ENCODE measurements around the gene RBM6. TPM values are rescaled to one million over a fixed set of nuclear protein-coding genes. Genes with fewer than 3 reads are reported as not detected.
A peak's percentile ranks its signal among the peaks of the same experiment; 100 is the strongest.
"Not testable (repeated sequence)": the region's sequence is repeated elsewhere in the genome, so short reads cannot be mapped to it uniquely, and the experiment has no call there.

Gene RBM6
- total RNA-seq, 2 donors from 2014 or later, result 75.5 to 88.4 TPM

DNA sequence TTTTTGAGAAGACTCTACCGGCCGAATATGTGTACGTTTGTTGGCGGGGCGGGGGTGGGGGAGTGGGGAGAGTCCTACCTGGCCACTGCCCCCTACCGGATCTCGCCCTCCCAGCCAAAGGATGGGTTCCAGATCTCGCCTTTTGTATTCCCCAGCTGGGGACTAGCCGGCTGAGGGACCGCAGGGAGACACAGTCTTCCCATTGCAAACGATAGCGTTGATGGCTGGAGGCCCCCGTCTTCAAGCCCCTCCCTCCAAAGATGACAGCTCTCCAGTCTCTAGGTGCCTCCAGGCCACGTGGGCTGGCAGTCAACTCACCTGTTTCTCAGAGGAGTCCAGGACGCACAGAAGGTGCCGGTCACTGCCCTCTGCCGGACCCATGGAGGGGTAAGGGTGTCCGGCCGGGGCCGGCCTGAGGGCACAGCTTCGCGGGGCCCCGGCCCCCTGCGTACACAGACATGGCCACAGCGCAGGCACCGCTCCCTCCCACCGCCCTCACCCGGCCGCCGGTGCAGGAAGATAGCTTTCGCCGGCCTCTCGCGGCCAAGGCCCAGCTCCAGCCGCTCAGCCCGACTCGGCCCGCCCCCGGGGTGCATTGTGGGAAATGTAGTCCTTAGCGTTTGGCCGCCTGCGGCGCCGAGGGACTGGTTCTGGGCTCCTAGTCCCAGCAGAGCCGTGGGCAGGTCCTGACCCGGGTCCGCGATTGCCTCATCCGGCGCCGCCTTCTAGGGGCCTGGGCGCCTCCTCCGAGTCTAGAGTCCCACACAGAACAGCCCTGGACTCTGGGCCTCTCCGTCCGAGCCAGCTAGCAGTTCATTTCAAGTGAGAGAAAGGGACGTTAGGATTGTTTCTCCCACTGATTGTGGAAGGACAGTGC lies 10.4 kb upstream of the RBM6 start, which contains the start of gene MON1A:
Gene MON1A (minus strand): TSS at position 521 of the 877 bp plus-strand sequence. CDS start 16,465 bp downstream, outside the sequence.
- peak; percentile 97 for ATAC-seq (replicated peaks)
- peak within 1 kb of the TSS; percentile 94 for H3K27ac Mint-ChIP-seq
- H3K4me1 Mint-ChIP-seq, result peaks cover 7% of the 10 kb centered on the region
- H3K4me3 Mint-ChIP-seq, result peak within 1 kb of the TSS; percentile 88
- no peaks in the 10 kb centered on the region for H3K27me3 Mint-ChIP-seq
- no peaks in the 10 kb centered on the region for H3K36me3 Mint-ChIP-seq (ENCODE audit: low read depth)
- H3K9me3 Mint-ChIP-seq, result no peaks in the 10 kb centered on the region

DNA sequence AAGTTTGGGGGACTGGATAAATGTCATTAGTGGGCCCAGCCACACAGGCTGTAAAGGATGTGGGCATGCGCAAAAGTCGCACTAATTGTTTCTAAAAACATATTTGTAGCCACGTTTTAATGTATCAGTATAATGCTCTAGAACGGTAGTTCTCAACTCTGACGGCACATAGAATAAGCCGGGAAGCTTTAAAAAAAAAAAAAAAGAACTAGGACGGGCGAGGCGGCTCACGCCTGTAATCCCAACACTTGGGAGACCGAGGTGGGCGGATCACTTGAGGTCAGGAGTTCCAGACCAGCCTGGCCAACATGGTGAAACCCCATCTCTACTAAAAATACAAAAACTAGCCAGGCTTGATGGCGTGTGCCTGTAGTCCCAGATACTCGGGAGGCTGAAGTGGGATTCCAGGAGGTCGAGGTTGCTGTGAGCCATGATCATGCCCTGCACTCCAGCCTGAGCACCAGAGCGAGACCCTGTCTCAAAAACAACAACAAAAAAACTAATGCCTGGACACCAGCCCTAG lies 9.7 kb upstream of the RBM6 start:
- Mint-ChIP-seq H3K27ac (peak overlapping the region; percentile 94), H3K9me3 (no peaks in the 10 kb centered on the region), H3K4me3 (peak overlapping the region; percentile 88), H3K27me3 (no peaks in the 10 kb centered on the region), H3K4me1 (peaks cover 7% of the 10 kb centered on the region), H3K36me3 (ENCODE audit: low read depth) (no peaks in the 10 kb centered on the region)
- no peak for ATAC-seq (replicated peaks)

DNA sequence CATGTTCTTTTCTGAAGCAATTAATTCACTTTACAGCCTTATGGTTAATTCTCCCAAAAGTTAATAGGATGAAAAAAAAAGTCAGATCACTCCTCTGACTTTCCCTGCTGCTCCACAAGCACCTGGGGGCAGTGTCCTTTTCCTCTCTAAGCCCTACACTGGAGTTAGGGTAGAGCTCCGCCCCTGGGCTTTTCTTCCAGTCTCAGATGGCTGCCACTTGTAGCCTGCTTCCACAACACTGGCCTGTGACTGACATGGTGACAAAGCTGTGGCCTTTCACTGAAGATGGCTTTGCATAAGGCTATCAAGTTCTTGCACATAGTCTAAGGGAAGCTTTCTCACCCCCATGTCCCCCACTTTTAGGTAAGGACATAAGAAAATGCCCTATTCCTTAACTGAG lies 9.0 kb upstream of the RBM6 start:
- ATAC-seq (replicated peaks), result no peak
- Mint-ChIP-seq H3K27ac (peak overlapping the region; percentile 68), H3K4me1 (peaks cover 4% of the 10 kb centered on the region), H3K36me3 (ENCODE audit: low read depth) (no peaks in the 10 kb centered on the region), H3K4me3 (peak overlapping the region; percentile 88), H3K9me3 (no peaks in the 10 kb centered on the region), H3K27me3 (no peaks in the 10 kb centered on the region)

DNA sequence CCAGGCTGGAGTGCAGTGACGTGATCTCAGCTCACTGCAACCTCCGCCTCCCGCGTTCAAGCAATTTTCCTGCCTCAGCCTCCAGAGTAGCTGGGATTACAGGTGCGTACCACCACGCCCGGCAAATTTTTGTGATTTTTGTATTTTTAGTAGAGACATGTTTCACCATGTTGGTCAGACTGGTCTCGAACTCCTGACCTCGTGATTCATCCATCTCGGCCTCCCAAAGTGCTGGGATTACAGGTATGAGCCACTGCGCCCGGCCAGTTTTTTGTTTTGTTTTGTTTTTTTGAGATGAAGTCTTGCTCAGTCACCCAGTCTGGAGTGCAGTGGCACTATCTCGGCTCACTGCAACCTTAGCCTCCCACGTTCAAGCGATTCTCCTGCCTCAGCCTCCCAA lies 7.7 kb upstream of the RBM6 start:
- H3K4me1 Mint-ChIP-seq; H3K36me3 Mint-ChIP-seq (ENCODE audit: low read depth); H3K4me3 Mint-ChIP-seq; H3K27me3 Mint-ChIP-seq; ATAC-seq (replicated peaks); H3K9me3 Mint-ChIP-seq; H3K27ac Mint-ChIP-seq: not testable (repeated sequence)

DNA sequence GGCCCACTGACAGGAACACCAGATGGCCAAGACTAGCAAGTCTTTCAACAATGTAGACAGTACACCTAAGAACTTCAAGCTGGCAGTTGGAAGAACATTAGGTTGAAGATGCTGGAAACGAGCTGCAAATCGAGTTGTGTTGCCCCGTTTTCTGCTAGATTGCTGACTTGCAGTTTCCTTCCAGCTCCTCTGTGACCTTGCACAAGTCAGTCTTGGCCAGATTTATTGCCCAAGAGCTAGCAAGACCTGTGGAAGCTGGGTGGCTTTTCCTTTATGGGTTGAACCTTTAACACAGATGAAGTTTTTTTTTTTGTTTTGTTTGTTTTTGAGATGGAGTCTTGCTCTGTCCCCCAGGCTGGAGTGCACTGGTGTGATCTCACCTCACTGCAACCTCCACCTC lies 2.9 kb upstream of the RBM6 start:
- Mint-ChIP-seq H3K36me3 (ENCODE audit: low read depth) (peaks cover 14% of the 10 kb centered on the region), H3K27ac (no peak overlapping the region), H3K9me3 (no peaks in the 10 kb centered on the region), H3K27me3 (no peaks in the 10 kb centered on the region), H3K4me1 (no peaks in the 10 kb centered on the region), H3K4me3 (no peak overlapping the region)
- ATAC-seq (replicated peaks), result no peak

DNA sequence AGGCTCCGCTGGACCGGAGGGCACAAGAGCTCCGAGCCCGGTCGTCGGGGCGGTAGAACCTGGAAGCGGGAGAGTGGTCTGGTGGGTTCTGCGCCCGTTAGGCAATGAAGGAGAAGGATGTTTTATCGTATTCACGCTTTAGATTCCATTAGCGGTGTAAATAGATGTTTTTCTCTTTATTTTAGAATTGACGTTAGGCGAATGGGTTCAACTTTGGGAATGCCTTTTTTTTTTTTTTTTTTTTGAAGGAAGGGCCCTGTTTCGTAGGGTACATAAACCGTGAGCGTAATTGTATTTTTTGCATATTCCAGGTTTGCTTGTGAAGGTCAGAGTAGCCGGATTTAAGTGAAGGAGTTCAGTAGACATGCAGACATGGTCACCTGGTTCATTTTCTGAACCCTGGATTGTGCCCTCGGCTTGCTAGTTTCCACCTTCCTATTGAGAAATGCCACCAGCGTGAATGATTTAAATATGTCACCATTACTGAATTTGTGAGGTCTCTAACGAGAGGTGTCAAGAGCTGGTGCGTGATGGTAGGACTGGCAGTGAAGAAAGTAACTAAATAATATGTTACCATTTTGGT lies 808 bp downstream of the RBM6 start:
- H3K4me3 Mint-ChIP-seq, result peak overlapping the region; percentile 94
- peaks cover 11% of the 10 kb centered on the region for H3K4me1 Mint-ChIP-seq
- no peaks in the 10 kb centered on the region for H3K27me3 Mint-ChIP-seq
- H3K27ac Mint-ChIP-seq, result peak overlapping the region; percentile 95
- H3K36me3 Mint-ChIP-seq (ENCODE audit: low read depth), result peaks cover 44% of the 10 kb centered on the region
- no peak for ATAC-seq (replicated peaks)
- no peaks in the 10 kb centered on the region for H3K9me3 Mint-ChIP-seq

DNA sequence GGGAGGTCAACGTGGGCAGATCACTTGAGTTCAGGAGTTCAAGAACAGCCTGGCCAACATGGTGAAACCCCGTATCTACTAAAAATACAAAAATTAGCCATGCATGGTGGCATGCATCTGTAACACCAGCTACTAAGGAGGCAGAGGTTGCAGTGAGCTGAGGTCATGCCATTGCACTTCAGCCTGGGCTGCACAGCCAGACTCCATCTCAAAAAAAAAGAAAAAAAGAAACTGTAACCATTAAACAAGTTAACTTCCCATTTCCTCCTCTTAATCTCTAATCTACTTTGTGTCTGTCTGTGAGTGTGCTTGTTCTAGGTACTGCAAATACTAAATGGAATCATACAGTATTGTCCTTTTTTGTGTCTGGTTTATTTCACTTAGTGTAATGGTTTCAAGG lies 2.7 kb downstream of the RBM6 start:
- H3K9me3 Mint-ChIP-seq, result no peaks in the 10 kb centered on the region
- no peak overlapping the region for H3K27ac Mint-ChIP-seq
- no peak for ATAC-seq (replicated peaks)
- peaks cover 56% of the 10 kb centered on the region for H3K36me3 Mint-ChIP-seq (ENCODE audit: low read depth)
- no peaks in the 10 kb centered on the region for H3K27me3 Mint-ChIP-seq
- peak overlapping the region; percentile 49 for H3K4me3 Mint-ChIP-seq
- peaks cover 11% of the 10 kb centered on the region for H3K4me1 Mint-ChIP-seq

DNA sequence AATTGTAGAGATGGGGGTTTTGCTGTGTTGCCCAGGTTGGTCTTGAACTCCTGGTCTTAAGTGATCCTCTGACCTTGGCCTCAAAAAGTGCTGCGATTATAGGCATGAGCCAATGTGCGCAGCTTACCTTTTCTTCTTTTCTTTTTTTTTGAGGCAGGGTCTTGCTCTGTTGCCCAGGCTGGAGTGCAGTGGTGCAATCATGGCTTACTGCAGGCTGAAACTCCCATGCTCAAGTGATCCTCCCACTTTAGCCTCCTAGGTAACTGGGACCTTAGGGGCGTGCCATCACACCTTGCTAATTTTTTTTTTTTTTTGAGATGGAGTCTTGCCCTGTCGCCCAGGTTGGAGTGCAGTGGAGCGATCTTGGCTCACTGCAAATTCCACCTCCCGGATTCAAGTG lies 13.0 kb downstream of the RBM6 start:
- no peak overlapping the region for H3K4me3 Mint-ChIP-seq
- H3K4me1 Mint-ChIP-seq, result peaks cover 11% of the 10 kb centered on the region
- H3K36me3 Mint-ChIP-seq (ENCODE audit: low read depth), result peaks cover 12% of the 10 kb centered on the region
- no peak for ATAC-seq (replicated peaks)
- H3K9me3 Mint-ChIP-seq, result no peaks in the 10 kb centered on the region
- no peaks in the 10 kb centered on the region for H3K27me3 Mint-ChIP-seq
- no peak overlapping the region for H3K27ac Mint-ChIP-seq

DNA sequence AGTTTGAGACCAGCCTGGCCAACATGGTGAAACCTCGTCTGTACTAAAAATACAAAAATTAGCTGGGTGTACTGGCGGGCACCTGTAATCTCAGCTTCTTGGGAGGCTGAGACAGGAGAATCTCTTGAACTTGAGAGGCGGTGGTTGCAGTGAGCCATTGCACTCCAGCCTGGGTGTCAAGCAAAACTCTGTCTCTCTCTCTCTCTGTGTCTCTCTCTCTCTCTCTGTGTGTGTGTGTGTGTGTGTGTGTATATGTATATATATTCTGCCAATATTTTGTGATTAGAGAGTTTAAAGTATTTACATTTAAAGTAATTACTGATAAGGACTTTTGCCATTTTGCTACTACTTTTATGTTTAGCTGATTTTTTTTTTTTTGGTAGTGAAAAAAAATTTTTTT lies 15.7 kb downstream of the RBM6 start:
- ATAC-seq (replicated peaks), result no peak
- Mint-ChIP-seq H3K27me3 (no peaks in the 10 kb centered on the region), H3K36me3 (ENCODE audit: low read depth) (peaks cover 11% of the 10 kb centered on the region), H3K27ac (no peak overlapping the region), H3K9me3 (no peaks in the 10 kb centered on the region), H3K4me3 (no peak overlapping the region), H3K4me1 (peaks cover 12% of the 10 kb centered on the region)

DNA sequence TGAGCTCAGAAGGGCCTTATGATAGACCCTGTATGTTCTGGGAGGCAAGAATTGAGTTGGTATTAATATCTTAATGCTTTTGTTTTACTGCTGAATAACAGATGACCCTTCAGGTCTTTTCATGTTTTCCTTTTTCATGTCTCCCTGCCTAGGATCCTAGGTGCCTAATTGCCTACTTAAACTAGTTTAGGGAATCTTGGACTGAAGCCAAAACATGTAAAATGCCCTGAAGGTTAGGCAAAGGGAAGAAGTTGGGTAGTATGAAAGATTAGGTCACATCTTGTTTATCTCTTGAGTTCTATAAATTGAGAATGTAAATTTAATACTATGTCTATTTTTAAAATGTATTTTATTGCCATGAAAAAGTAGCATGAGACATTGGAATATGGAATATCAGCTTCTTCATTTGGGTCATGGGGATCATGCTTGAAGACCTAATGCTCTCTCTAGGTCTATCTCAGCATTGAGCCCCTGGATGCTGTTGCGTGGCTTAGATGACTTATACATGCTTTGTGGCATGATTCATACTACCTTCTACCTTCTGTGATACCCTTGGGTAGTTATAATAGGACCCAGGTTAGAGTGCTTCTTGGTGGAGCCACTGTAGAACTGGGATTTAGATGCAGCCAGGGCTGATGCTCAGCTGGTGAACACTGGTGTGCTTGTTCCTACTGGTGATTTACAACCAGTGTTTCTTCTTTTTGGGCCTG lies 26.4 kb downstream of the RBM6 start:
- no peaks in the 10 kb centered on the region for H3K9me3 Mint-ChIP-seq
- H3K4me1 Mint-ChIP-seq, result peaks cover 4% of the 10 kb centered on the region
- no peak overlapping the region for H3K27ac Mint-ChIP-seq
- no peak overlapping the region for H3K4me3 Mint-ChIP-seq
- ATAC-seq (replicated peaks), result no peak
- H3K27me3 Mint-ChIP-seq, result no peaks in the 10 kb centered on the region
- H3K36me3 Mint-ChIP-seq (ENCODE audit: low read depth), result peaks cover 77% of the 10 kb centered on the region

DNA sequence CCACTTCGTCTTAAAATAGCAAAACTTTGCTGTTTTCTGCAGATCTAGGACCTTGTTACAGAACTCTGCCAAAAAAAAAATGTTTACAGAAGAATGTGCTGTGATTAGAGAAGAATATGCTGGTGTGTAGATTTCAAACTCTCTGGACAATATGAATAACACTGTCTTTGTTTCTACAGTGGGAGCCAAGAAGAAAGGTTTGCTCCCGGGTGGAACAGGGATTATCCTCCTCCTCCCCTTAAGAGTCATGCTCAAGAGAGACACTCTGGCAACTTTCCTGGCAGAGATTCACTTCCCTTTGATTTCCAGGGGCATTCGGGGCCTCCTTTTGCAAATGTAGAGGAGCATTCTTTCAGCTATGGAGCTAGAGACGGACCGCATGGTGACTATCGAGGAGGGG lies 27.3 kb downstream of the RBM6 start:
- Mint-ChIP-seq H3K27ac (no peak overlapping the region), H3K9me3 (no peaks in the 10 kb centered on the region), H3K27me3 (no peaks in the 10 kb centered on the region), H3K4me3 (no peak overlapping the region), H3K36me3 (ENCODE audit: low read depth) (peaks cover 82% of the 10 kb centered on the region), H3K4me1 (peaks cover 4% of the 10 kb centered on the region)
- ATAC-seq (replicated peaks), result no peak

DNA sequence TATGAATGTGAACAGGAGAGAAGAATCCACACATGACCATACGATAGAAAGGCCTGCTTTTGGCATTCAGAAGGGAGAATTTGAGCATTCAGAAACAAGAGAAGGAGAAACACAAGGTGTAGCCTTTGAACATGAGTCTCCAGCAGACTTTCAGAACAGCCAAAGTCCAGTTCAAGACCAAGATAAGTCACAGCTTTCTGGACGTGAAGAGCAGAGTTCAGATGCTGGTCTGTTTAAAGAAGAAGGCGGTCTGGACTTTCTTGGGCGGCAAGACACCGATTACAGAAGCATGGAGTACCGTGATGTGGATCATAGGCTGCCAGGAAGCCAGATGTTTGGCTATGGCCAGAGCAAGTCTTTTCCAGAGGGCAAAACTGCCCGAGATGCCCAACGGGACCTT lies 28.4 kb downstream of the RBM6 start:
- H3K27me3 Mint-ChIP-seq, result no peaks in the 10 kb centered on the region
- peaks cover 4% of the 10 kb centered on the region for H3K4me1 Mint-ChIP-seq
- peaks cover 85% of the 10 kb centered on the region for H3K36me3 Mint-ChIP-seq (ENCODE audit: low read depth)
- no peak for ATAC-seq (replicated peaks)
- H3K27ac Mint-ChIP-seq, result no peak overlapping the region
- no peak overlapping the region for H3K4me3 Mint-ChIP-seq
- H3K9me3 Mint-ChIP-seq, result no peaks in the 10 kb centered on the region

DNA sequence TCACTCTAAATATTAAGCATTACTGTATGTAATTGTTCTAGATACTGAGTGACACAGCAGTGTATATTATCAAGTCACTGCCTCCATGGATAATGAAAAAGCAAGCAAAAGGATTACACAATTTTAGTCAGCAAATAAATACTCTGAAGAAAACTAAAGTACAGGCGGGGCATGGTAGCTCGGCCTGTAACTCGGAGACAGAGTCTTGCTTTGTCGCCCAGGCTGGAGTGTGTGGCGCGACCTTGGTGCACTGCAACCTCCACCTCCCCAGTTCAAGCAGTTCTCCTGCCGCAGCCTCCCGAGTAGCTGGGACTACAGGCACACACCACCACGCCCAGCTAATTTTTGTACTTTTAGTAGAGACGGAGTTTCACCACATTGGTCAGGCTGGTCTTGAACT lies 32.7 kb downstream of the RBM6 start:
- Mint-ChIP-seq H3K9me3 (no peaks in the 10 kb centered on the region), H3K27me3 (no peaks in the 10 kb centered on the region), H3K4me1 (peaks cover 4% of the 10 kb centered on the region), H3K36me3 (ENCODE audit: low read depth) (peaks cover 74% of the 10 kb centered on the region), H3K4me3 (no peak overlapping the region), H3K27ac (no peak overlapping the region)
- no peak for ATAC-seq (replicated peaks)

DNA sequence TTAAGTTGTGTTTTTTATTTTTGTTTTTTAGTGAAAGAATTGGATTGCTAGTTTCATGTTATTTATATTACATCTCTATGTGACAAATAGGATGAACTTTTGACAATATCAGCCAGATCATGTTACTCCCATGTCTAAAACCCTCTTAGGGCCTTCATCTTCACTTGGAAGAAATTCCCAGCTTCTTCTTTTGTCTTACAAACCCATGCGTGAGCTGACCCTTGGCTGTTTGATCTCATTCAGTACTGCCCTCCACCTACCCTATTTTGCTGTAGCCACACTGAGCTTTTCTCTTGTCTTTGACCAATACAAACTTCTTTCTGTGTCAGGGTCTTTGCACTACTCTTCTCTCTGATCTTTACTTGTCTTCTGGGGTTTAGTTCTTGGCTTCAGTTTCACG lies 37.0 kb downstream of the RBM6 start:
- no peak for ATAC-seq (replicated peaks)
- Mint-ChIP-seq H3K27ac (no peak overlapping the region), H3K36me3 (ENCODE audit: low read depth) (peaks cover 39% of the 10 kb centered on the region), H3K9me3 (no peaks in the 10 kb centered on the region), H3K27me3 (no peaks in the 10 kb centered on the region), H3K4me3 (no peak overlapping the region), H3K4me1 (no peaks in the 10 kb centered on the region)

All from activated T-helper 17 cell treated with anti-CD3 and anti-CD28 coated beads, Interleukin-2, amount 50 U/mL, for 72 hours (primary cell).